Ovary (tissue), 3 donors: ENCODE data around the gene HNF1B.

ENCODE experiments used
- EP300 ChIP-seq: sonication (generic); formaldehyde crosslinking; IDR thresholded peaks from one replicate; pipeline ENCODE4 v1.6.1; 2017; ENCODE audit warnings: antibody characterized with exemption
- POLR2A ChIP-seq: fragments of 450-650 bp; IDR thresholded peaks from one replicate; pipeline ENCODE4 v1.6.1; 2017; ENCODE audit warnings: antibody characterized with exemption, mild to moderate bottlenecking, moderate library complexity
- TF ChIP-seq, protein P1 (sequence below), 3 donors: fragments of 450-650 bp in 2 of 3; fragments of 200-600 bp in 1 of 3; IDR thresholded peaks; one replicate each; pipeline versions ENCODE4 v1.5.1 to v1.8.0; 2016 to 2022; ENCODE audit warnings: antibody characterized with exemption in 3 of 3, mild to moderate bottlenecking in 1 of 3
- donor health status: DM: no; HTN: no; CAD: no.

DNA sequence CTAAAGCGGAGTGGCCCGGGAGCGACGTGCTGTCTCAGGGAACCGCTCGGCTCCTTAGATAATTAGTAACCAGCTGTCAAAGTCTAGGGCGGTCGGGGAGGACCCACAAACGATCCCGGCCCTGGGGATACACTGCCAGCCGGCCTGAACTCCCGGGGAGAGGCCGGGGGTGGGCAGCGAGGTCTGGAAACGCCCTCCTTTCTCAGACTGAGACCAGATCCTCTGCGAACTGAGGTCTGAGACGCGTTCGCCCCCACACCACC is 1.3 kb downstream of the HNF1B start:
- TF ChIP-seq, protein P1, sequence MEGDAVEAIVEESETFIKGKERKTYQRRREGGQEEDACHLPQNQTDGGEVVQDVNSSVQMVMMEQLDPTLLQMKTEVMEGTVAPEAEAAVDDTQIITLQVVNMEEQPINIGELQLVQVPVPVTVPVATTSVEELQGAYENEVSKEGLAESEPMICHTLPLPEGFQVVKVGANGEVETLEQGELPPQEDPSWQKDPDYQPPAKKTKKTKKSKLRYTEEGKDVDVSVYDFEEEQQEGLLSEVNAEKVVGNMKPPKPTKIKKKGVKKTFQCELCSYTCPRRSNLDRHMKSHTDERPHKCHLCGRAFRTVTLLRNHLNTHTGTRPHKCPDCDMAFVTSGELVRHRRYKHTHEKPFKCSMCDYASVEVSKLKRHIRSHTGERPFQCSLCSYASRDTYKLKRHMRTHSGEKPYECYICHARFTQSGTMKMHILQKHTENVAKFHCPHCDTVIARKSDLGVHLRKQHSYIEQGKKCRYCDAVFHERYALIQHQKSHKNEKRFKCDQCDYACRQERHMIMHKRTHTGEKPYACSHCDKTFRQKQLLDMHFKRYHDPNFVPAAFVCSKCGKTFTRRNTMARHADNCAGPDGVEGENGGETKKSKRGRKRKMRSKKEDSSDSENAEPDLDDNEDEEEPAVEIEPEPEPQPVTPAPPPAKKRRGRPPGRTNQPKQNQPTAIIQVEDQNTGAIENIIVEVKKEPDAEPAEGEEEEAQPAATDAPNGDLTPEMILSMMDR (IDR thresholded peaks at IDR 0.05), result no peak
- no peak for TF ChIP-seq EP300
- TF ChIP-seq POLR2A, result no peak
